ENCODE results near the gene GRIN3A.
A peak's percentile ranks its signal among the peaks of the same experiment; 100 is the strongest.

GRIN3A gene

GRCh38 chr9:101543098-101543735, 195.2 kb downstream of the GRIN3A start:
- Histone ChIP-seq H3K9ac (ENCODE audit: low read length) (no peak overlapping the region), H2AFZ (ENCODE audit: low read depth, low read length) (no peak overlapping the region), H3K14ac (ENCODE audit: low read length in 2 of 2) (no peak overlapping the region), H3K79me1 (replicated peaks; ENCODE audit: low read length, poor library complexity, severe bottlenecking) (peaks cover 29% of the 10 kb centered on the region), H2AK5ac (ENCODE audit: low read length, severe bottlenecking) (no peak overlapping the region), H3K4me3 (ENCODE audit: insufficient read depth in 1 of 2, low read depth in 1 of 2, low read length in 2 of 2) (no peak overlapping the region), H2BK5ac (ENCODE audit: low read depth, low read length, poor library complexity, severe bottlenecking) (no peak overlapping the region), H3K4me2 (ENCODE audit: low read length, poor library complexity, severe bottlenecking) (no peak overlapping the region), H3K23ac (ENCODE audit: low read length in 2 of 2) (no peak overlapping the region), H2BK12ac (ENCODE audit: low read length in 2 of 2) (no peak overlapping the region), H3K4me1 (ENCODE audit: control insufficient read depth, insufficient read depth, low read depth, low read length) (peaks cover 4% of the 10 kb centered on the region), H4K8ac (ENCODE audit: low read length) (peak overlapping the region; percentile 49), H3K36me3 (ENCODE audit: control insufficient read depth in 1 of 2, insufficient read depth in 2 of 2, low read depth in 1 of 2, low read length in 2 of 2) (peaks cover 13 to 93% of the 10 kb centered on the region in 2 experiments), H2BK15ac (ENCODE audit: low read depth, poor library complexity, severe bottlenecking) (no peak overlapping the region), H3K4ac (ENCODE audit: low read depth in 1 of 2, low read length in 2 of 2) (no peak overlapping the region), H3K27me3 (ENCODE audit: control insufficient read depth in 1 of 2, insufficient read depth in 1 of 2, low read length in 2 of 2) (no peaks in the 10 kb centered on the region), H3K27ac (ENCODE audit: low read length, poor library complexity, severe bottlenecking) (no peak overlapping the region), H3K9me3 (ENCODE audit: control insufficient read depth, low read length) (no peaks in the 10 kb centered on the region), H2BK120ac (ENCODE audit: low read depth, low read length) (no peak overlapping the region), H3K18ac (ENCODE audit: low read depth in 1 of 2, low read length in 2 of 2) (no peak overlapping the region), H4K91ac (ENCODE audit: low read length) (no peak overlapping the region)
- DNase-seq, result no peak
- 98% methylated on average over 14 of the region's 14 CpGs for WGBS

- no peaks in the 10 kb centered on the region for H3K27me3 ChIP-seq (ENCODE audit: control insufficient read depth in 1 of 2, insufficient read depth in 1 of 2, low read length in 2 of 2)
- H2AK5ac ChIP-seq (ENCODE audit: low read length, severe bottlenecking), result no peak overlapping the region
These were observed 198.4 kb downstream of the GRIN3A start for GRCh38 chr9:101540069-101540468.

DNA sequence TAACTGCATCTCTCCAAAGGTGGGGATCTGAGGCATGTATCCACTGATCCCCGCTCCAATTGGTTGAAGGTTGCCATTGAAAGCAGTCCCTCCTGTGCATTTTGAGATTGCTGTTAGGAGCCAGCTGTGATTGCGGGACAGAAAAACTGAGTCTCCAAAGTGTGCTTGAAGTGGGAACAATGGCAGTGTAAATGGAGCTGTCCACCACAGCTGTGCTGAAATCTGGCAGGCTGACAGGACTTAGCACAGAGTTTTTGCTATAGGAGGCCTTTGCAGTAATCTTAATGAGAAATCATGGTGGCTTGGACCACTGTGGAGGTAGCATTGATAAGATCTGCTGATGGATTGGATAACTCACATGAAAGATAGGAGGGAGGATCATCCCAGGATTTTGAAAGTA, 201.5 kb downstream of the GRIN3A start:
- 96% methylated on average over 2 of the region's 2 CpGs for WGBS
- Histone ChIP-seq H4K91ac (ENCODE audit: low read length) (no peak overlapping the region), H3K14ac (ENCODE audit: low read length in 2 of 2) (no peak overlapping the region), H3K9ac (ENCODE audit: low read length) (no peak overlapping the region), H4K8ac (ENCODE audit: low read length) (no peak overlapping the region), H3K27ac (ENCODE audit: low read length, poor library complexity, severe bottlenecking) (no peak overlapping the region), H2BK5ac (ENCODE audit: low read depth, low read length, poor library complexity, severe bottlenecking) (no peak overlapping the region), H3K36me3 (ENCODE audit: control insufficient read depth in 1 of 2, insufficient read depth in 2 of 2, low read depth in 1 of 2, low read length in 2 of 2) (peaks cover 8 to 65% of the 10 kb centered on the region in 2 experiments), H2AK5ac (ENCODE audit: low read length, severe bottlenecking) (no peak overlapping the region), H2BK12ac (ENCODE audit: low read length in 2 of 2) (no peak overlapping the region), H3K4me2 (ENCODE audit: low read length, poor library complexity, severe bottlenecking) (no peak overlapping the region), H3K79me1 (replicated peaks; ENCODE audit: low read length, poor library complexity, severe bottlenecking) (peaks cover 36% of the 10 kb centered on the region), H2AFZ (ENCODE audit: low read depth, low read length) (no peak overlapping the region), H2BK15ac (ENCODE audit: low read depth, poor library complexity, severe bottlenecking) (no peak overlapping the region), H2BK120ac (ENCODE audit: low read depth, low read length) (no peak overlapping the region), H3K18ac (ENCODE audit: low read depth in 1 of 2, low read length in 2 of 2) (no peak overlapping the region), H3K4ac (ENCODE audit: low read depth in 1 of 2, low read length in 2 of 2) (no peak overlapping the region), H3K27me3 (ENCODE audit: control insufficient read depth in 1 of 2, insufficient read depth in 1 of 2, low read length in 2 of 2) (no peaks in the 10 kb centered on the region), H3K9me3 (ENCODE audit: control insufficient read depth, low read length) (no peaks in the 10 kb centered on the region), H3K4me1 (ENCODE audit: control insufficient read depth, insufficient read depth, low read depth, low read length) (no peaks in the 10 kb centered on the region), H3K4me3 (ENCODE audit: insufficient read depth in 1 of 2, low read depth in 1 of 2, low read length in 2 of 2) (no peak overlapping the region), H3K23ac (ENCODE audit: low read length in 2 of 2) (no peak overlapping the region)
- DNase-seq, result peak; percentile 66

More at GRCh38 chr9:101540069-101540468, 198.4 kb downstream of the GRIN3A start:
- Histone ChIP-seq H4K8ac (ENCODE audit: low read length) (no peak overlapping the region), H3K4ac (ENCODE audit: low read depth in 1 of 2, low read length in 2 of 2) (no peak overlapping the region), H2BK12ac (ENCODE audit: low read length in 2 of 2) (no peak overlapping the region), H3K23ac (ENCODE audit: low read length in 2 of 2) (no peak overlapping the region), H2AFZ (ENCODE audit: low read depth, low read length) (no peak overlapping the region), H2BK5ac (ENCODE audit: low read depth, low read length, poor library complexity, severe bottlenecking) (no peak overlapping the region), H3K79me1 (replicated peaks; ENCODE audit: low read length, poor library complexity, severe bottlenecking) (peaks cover 41% of the 10 kb centered on the region), H3K36me3 (ENCODE audit: control insufficient read depth in 1 of 2, insufficient read depth in 2 of 2, low read depth in 1 of 2, low read length in 2 of 2) (peaks cover 13 to 91% of the 10 kb centered on the region in 2 experiments), H2BK15ac (ENCODE audit: low read depth, poor library complexity, severe bottlenecking) (no peak overlapping the region), H3K4me2 (ENCODE audit: low read length, poor library complexity, severe bottlenecking) (no peak overlapping the region), H3K27ac (ENCODE audit: low read length, poor library complexity, severe bottlenecking) (no peak overlapping the region), H3K18ac (ENCODE audit: low read depth in 1 of 2, low read length in 2 of 2) (no peak overlapping the region), H3K4me3 (ENCODE audit: insufficient read depth in 1 of 2, low read depth in 1 of 2, low read length in 2 of 2) (no peak overlapping the region), H3K14ac (ENCODE audit: low read length in 2 of 2) (no peak overlapping the region), H3K9me3 (ENCODE audit: control insufficient read depth, low read length) (no peaks in the 10 kb centered on the region), H4K91ac (ENCODE audit: low read length) (no peak overlapping the region), H3K4me1 (ENCODE audit: control insufficient read depth, insufficient read depth, low read depth, low read length) (peaks cover 4% of the 10 kb centered on the region), H2BK120ac (ENCODE audit: low read depth, low read length) (no peak overlapping the region), H3K9ac (ENCODE audit: low read length) (no peak overlapping the region)
- DNase-seq, result no peak
- WGBS, result 98% methylated on average over 8 of the region's 8 CpGs

DNA sequence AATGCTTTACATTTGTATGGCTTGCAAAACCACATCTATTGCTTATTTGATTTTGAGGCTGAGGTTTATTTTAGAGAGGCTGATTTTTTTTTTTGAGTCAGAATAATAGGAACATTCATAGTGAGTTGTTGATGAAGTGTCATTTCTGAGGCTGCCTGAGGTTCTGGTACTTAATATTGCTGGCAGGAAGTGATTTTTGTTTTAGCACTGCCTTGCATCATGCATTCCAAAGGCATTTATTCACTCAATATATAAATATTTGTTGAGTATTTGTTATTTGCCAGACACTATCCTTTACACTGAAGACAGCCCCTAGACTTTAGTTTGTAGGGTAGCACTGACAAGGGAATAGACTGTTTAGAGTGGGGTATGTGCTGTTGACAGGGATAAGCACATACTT, 202.1 kb downstream of the GRIN3A start:
- no peak overlapping the region for H2AFZ ChIP-seq (ENCODE audit: low read depth, low read length)
- no peak overlapping the region for H4K91ac ChIP-seq (ENCODE audit: low read length)
- H3K27ac ChIP-seq (ENCODE audit: low read length, poor library complexity, severe bottlenecking), result no peak overlapping the region
- H2BK5ac ChIP-seq (ENCODE audit: low read depth, low read length, poor library complexity, severe bottlenecking), result no peak overlapping the region
- H3K18ac ChIP-seq (ENCODE audit: low read depth in 1 of 2, low read length in 2 of 2), result no peak overlapping the region
- H3K9me3 ChIP-seq (ENCODE audit: control insufficient read depth, low read length), result no peaks in the 10 kb centered on the region
- H3K4me2 ChIP-seq (ENCODE audit: low read length, poor library complexity, severe bottlenecking), result no peak overlapping the region
- H3K36me3 ChIP-seq (ENCODE audit: control insufficient read depth in 1 of 2, insufficient read depth in 2 of 2, low read depth in 1 of 2, low read length in 2 of 2), result peaks cover 8 to 60% of the 10 kb centered on the region in 2 experiments
- H3K23ac ChIP-seq (ENCODE audit: low read length in 2 of 2), result no peak overlapping the region
- no peak overlapping the region for H4K8ac ChIP-seq (ENCODE audit: low read length)
- DNase-seq, result peak; percentile 33
- H2BK120ac ChIP-seq (ENCODE audit: low read depth, low read length), result no peak overlapping the region
- H3K4ac ChIP-seq (ENCODE audit: low read depth in 1 of 2, low read length in 2 of 2), result no peak overlapping the region
- H2BK12ac ChIP-seq (ENCODE audit: low read length in 2 of 2), result no peak overlapping the region
- no peak overlapping the region for H3K14ac ChIP-seq (ENCODE audit: low read length in 2 of 2)
- no peak overlapping the region for H2AK5ac ChIP-seq (ENCODE audit: low read length, severe bottlenecking)
- H3K4me1 ChIP-seq (ENCODE audit: control insufficient read depth, insufficient read depth, low read depth, low read length), result no peaks in the 10 kb centered on the region
- H3K9ac ChIP-seq (ENCODE audit: low read length), result no peak overlapping the region
- H2BK15ac ChIP-seq (ENCODE audit: low read depth, poor library complexity, severe bottlenecking), result no peak overlapping the region
- no peak overlapping the region for H3K4me3 ChIP-seq (ENCODE audit: insufficient read depth in 1 of 2, low read depth in 1 of 2, low read length in 2 of 2)
- peaks cover 36% of the 10 kb centered on the region for H3K79me1 ChIP-seq (replicated peaks; ENCODE audit: low read length, poor library complexity, severe bottlenecking)
- H3K27me3 ChIP-seq (ENCODE audit: control insufficient read depth in 1 of 2, insufficient read depth in 1 of 2, low read length in 2 of 2), result no peaks in the 10 kb centered on the region
